CD8-positive, alpha-beta memory T cell (primary cell): ENCODE measurements around the gene RBM17. TPM values are rescaled to one million over a fixed set of nuclear protein-coding genes. Genes with fewer than 3 reads are reported as not detected.
A peak's percentile ranks its signal among the peaks of the same experiment; 100 is the strongest.

Experiments
- CTCF ChIA-PET: fragments of 350-600 bp; sonication (Branson Sonifier 250); formaldehyde crosslinking; loops from one replicate; lab custom pipeline; 2021; ENCODE audit warnings: antibody characterized with exemption; lab: Charles Lee
- POLR2A ChIA-PET: fragments of 350-600 bp; sonication (Branson Sonifier 250); formaldehyde crosslinking; loops from one replicate; lab custom pipeline; 2021; ENCODE audit warnings: antibody characterized with exemption; lab: Charles Lee
- DNase-seq, 5 donors: peaks; one replicate each; pipeline versions ENCODE4 v3.0.0 to v3.0.0-alpha.2; 2020 to 2022; ENCODE audit warnings: mixed read lengths in 1 of 5
- H3K27ac ChIP-seq: one replicate; pipeline ENCODE4 v1.7.0; 2013; ENCODE audit warnings: low read depth, mild to moderate bottlenecking, low read length, moderate library complexity
- H3K27me3 ChIP-seq: 2 replicates; pipeline ENCODE4 v1.7.0; 2013; ENCODE audit warnings: low read length, mild to moderate bottlenecking; ENCODE audit not compliant: insufficient read depth, poor library complexity, severe bottlenecking
- H3K36me3 ChIP-seq: 2 replicates; pipeline ENCODE4 v1.7.0; 2013; ENCODE audit warnings: mild to moderate bottlenecking, low read length, moderate library complexity; ENCODE audit not compliant: insufficient read depth
- H3K4me1 ChIP-seq: 2 replicates; pipeline ENCODE4 v1.7.0; 2013; ENCODE audit warnings: mild to moderate bottlenecking, low read length, moderate library complexity; ENCODE audit not compliant: insufficient read depth
- H3K4me3 ChIP-seq: 2 replicates; pipeline ENCODE4 v1.7.0; 2013; ENCODE audit warnings: mild to moderate bottlenecking, low read length
- H3K9me3 ChIP-seq: 2 replicates; pipeline ENCODE4 v1.7.0; 2013; ENCODE audit warnings: mild to moderate bottlenecking, low read length
- H3K27ac Mint-ChIP-seq, 8 donors: one replicate each; pipeline ENCODE4 v1.8.0; 2020 to 2021; ENCODE audit warnings: mixed read lengths in 8 of 8, mild to moderate bottlenecking in 6 of 8, inconsistent platforms in 3 of 8, moderate library complexity in 3 of 8
- H3K27me3 Mint-ChIP-seq, 2 donors: one replicate each; pipeline ENCODE4 v1.8.0; 2020 to 2021; ENCODE audit warnings: mixed read lengths in 2 of 2, mild to moderate bottlenecking in 1 of 2, moderate library complexity in 1 of 2
- H3K36me3 Mint-ChIP-seq, 3 donors: one replicate each; pipeline ENCODE4 v1.8.0; 2020 to 2021; ENCODE audit warnings: mixed read lengths in 3 of 3, inconsistent platforms in 1 of 3, mild to moderate bottlenecking in 1 of 3
- H3K4me1 Mint-ChIP-seq, 3 donors: one replicate each; pipeline ENCODE4 v1.8.0; 2020 to 2021; ENCODE audit warnings: mixed read lengths in 3 of 3, inconsistent platforms in 1 of 3, mild to moderate bottlenecking in 1 of 3
- H3K4me3 Mint-ChIP-seq, 7 donors: one replicate each; pipeline ENCODE4 v1.8.0; 2020 to 2021; ENCODE audit warnings: mixed read lengths in 7 of 7, mild to moderate bottlenecking in 6 of 7, moderate library complexity in 4 of 7, inconsistent platforms in 2 of 7
- H3K9me3 Mint-ChIP-seq, 5 donors: one replicate each; pipeline ENCODE4 v1.8.0; 2020 to 2022; ENCODE audit warnings: mixed read lengths in 5 of 5, mild to moderate bottlenecking in 3 of 5, moderate library complexity in 2 of 5, inconsistent platforms in 1 of 5
- polyA plus RNA-seq: library from polyadenylated mRNA; unstranded; fragments of 300-500 nt; fragmentation: Illumina TruSeq; gene quantifications from one replicate; pipeline ENCODE4 v1.2.3, GENCODE V29; 2021
- total RNA-seq, 2 experiments: library from RNA; stranded (reverse); gene quantifications; one replicate each; pipeline ENCODE4 v1.2.3, GENCODE V29; 2021

RBM17 gene
- total and polyA plus RNA-seq, 3 experiments from 2014 or later = 91.8 to 282 (median 269) TPM

GRCh38 chr10:6065835-6066234, 23.0 kb upstream of the RBM17 start:
- peaks cover 0 to 5% (median 0%) of the 10 kb centered on the region in 3 donors for H3K36me3 Mint-ChIP-seq
- peak overlapping the region in 1 of 8 donors; percentile 10 for H3K27ac Mint-ChIP-seq
- Histone ChIP-seq H3K4me3 (no peak overlapping the region), H3K9me3 (no peaks in the 10 kb centered on the region), H3K27me3 (no peaks in the 10 kb centered on the region), H3K4me1 (peaks cover 67% of the 10 kb centered on the region), H3K36me3 (no peaks in the 10 kb centered on the region), H3K27ac (no peak overlapping the region)
- CTCF ChIA-PET = interaction anchor here (4.5 kb wide), 1 partner anchor 21 kb away, joined by 24 read pairs; no protein-coding TSS in a partner anchor
- H3K4me3 Mint-ChIP-seq = peak overlapping the region in 1 of 7 donors; percentile 7
- H3K27me3 Mint-ChIP-seq = peaks cover 0 to 10% of the 10 kb centered on the region in 2 donors
- peaks cover 45 to 78% (median 67%) of the 10 kb centered on the region in 3 donors for H3K4me1 Mint-ChIP-seq
- no peaks in the 10 kb centered on the region for H3K9me3 Mint-ChIP-seq
- DNase-seq = no peak
- POLR2A ChIA-PET = interaction anchor here (0.7 kb wide), 1 partner anchor 51 kb away, joined by 13 read pairs; no protein-coding TSS in a partner anchor

- Histone ChIP-seq H3K4me1 (peaks cover 71% of the 10 kb centered on the region), H3K4me3 (no peak overlapping the region), H3K9me3 (no peaks in the 10 kb centered on the region), H3K27ac (no peak overlapping the region), H3K27me3 (no peaks in the 10 kb centered on the region), H3K36me3 (no peaks in the 10 kb centered on the region)
- DNase-seq = no peak
- Mint-ChIP-seq H3K36me3 (no peaks in the 10 kb centered on the region), H3K27ac (peak overlapping the region in 2 of 8 donors; percentile 13 to 17), H3K27me3 (peaks cover 0 to 7% of the 10 kb centered on the region in 2 donors), H3K4me3 (no peak overlapping the region), H3K4me1 (peaks cover 37 to 74% (median 62%) of the 10 kb centered on the region in 3 donors), H3K9me3 (no peaks in the 10 kb centered on the region)
- ChIA-PET POLR2A (no interaction called here), CTCF (interaction anchor here (1.0 to 4.5 kb wide), 5 partner anchors 14 to 135 kb away, joined by 3 to 24 read pairs (median 3); partner anchors contain the start of gene PFKFB3)
These were observed 21.4 kb upstream of the RBM17 start for GRCh38 chr10:6067457-6067856.

- Histone ChIP-seq H3K27ac (no peak overlapping the region), H3K4me3 (peak overlapping the region; percentile 35)
These were observed 20.8 kb upstream of the RBM17 start for GRCh38 chr10:6068006-6068405.

GRCh38 chr10:6068422-6068821, 20.4 kb upstream of the RBM17 start:
- ChIA-PET CTCF (interaction anchor here (0.7 to 4.5 kb wide), 6 partner anchors 10 to 134 kb away, joined by 3 to 24 read pairs (median 3); partner anchors contain the start of gene PFKFB3), POLR2A (interaction anchor here (0.9 kb wide), 1 partner anchor 10 kb away, joined by 4 read pairs; no protein-coding TSS in a partner anchor)
- Histone ChIP-seq H3K27me3 (no peaks in the 10 kb centered on the region), H3K9me3 (no peaks in the 10 kb centered on the region), H3K36me3 (no peaks in the 10 kb centered on the region), H3K27ac (no peak overlapping the region), H3K4me1 (peaks cover 72% of the 10 kb centered on the region), H3K4me3 (peak overlapping the region; percentile 33)
- Mint-ChIP-seq H3K36me3 (no peaks in the 10 kb centered on the region), H3K9me3 (no peaks in the 10 kb centered on the region), H3K27me3 (peaks cover under 1 to 8% of the 10 kb centered on the region in 2 donors), H3K27ac (no peak overlapping the region), H3K4me3 (peak overlapping the region in 3 of 7 donors; percentile 15 to 39 (median 24)), H3K4me1 (peaks cover 40 to 78% (median 66%) of the 10 kb centered on the region in 3 donors)
- peak in 2 of 5 donors; percentile 22 to 68 for DNase-seq

More at GRCh38 chr10:6068006-6068405, 20.8 kb upstream of the RBM17 start:
- H3K27me3 ChIP-seq = no peaks in the 10 kb centered on the region
- H3K9me3 ChIP-seq = no peaks in the 10 kb centered on the region
- no peak overlapping the region for H3K27ac Mint-ChIP-seq
- no peaks in the 10 kb centered on the region for H3K36me3 ChIP-seq
- CTCF ChIA-PET = interaction anchor here (1.0 to 4.5 kb wide), 6 partner anchors 10 to 135 kb away, joined by 3 to 24 read pairs (median 4); partner anchors contain the start of gene PFKFB3
- H3K4me1 Mint-ChIP-seq = peaks cover 40 to 74% (median 62%) of the 10 kb centered on the region in 3 donors
- POLR2A ChIA-PET = interaction anchor here (0.9 kb wide), 1 partner anchor 9 kb away, joined by 4 read pairs; no protein-coding TSS in a partner anchor
- no peak for DNase-seq
- peaks cover 0 to 6% of the 10 kb centered on the region in 2 donors for H3K27me3 Mint-ChIP-seq
- no peaks in the 10 kb centered on the region for H3K9me3 Mint-ChIP-seq
- H3K4me3 Mint-ChIP-seq = peak overlapping the region in 2 of 7 donors; percentile 4 to 39
- H3K36me3 Mint-ChIP-seq = no peaks in the 10 kb centered on the region
- peaks cover 71% of the 10 kb centered on the region for H3K4me1 ChIP-seq

- Histone ChIP-seq H3K27ac (no peak overlapping the region), H3K9me3 (no peaks in the 10 kb centered on the region), H3K4me3 (peak overlapping the region; percentile 33), H3K4me1 (peaks cover 72% of the 10 kb centered on the region), H3K36me3 (no peaks in the 10 kb centered on the region), H3K27me3 (no peaks in the 10 kb centered on the region)
- POLR2A ChIA-PET = no interaction called here
- Mint-ChIP-seq H3K9me3 (peaks cover 0 to 1% (median 0%) of the 10 kb centered on the region in 5 donors), H3K4me3 (peak overlapping the region in 3 of 7 donors; percentile 25 to 63 (median 32)), H3K27ac (peak overlapping the region in 1 of 8 donors; percentile 35), H3K27me3 (peaks cover 5 to 10% of the 10 kb centered on the region in 2 donors), H3K36me3 (no peaks in the 10 kb centered on the region), H3K4me1 (peaks cover 42 to 79% (median 67%) of the 10 kb centered on the region in 3 donors)
- CTCF ChIA-PET = interaction anchor here (0.7 to 4.5 kb wide), 3 partner anchors 11 to 35 kb away, joined by 3 to 24 read pairs (median 4); no protein-coding TSS in a partner anchor
- DNase-seq = peak in 1 of 5 donors; percentile 31
These were observed 19.5 kb upstream of the RBM17 start for GRCh38 chr10:6069081-6069931.

GRCh38 chr10:6070660-6071059, 18.2 kb upstream of the RBM17 start:
- no peak overlapping the region for H3K27ac ChIP-seq
- Mint-ChIP-seq H3K27me3 (peaks cover 10 to 15% of the 10 kb centered on the region in 2 donors), H3K9me3 (peaks cover 0 to 2% (median 0%) of the 10 kb centered on the region in 5 donors), H3K27ac (no peak overlapping the region), H3K4me1 (peaks cover 37 to 75% (median 66%) of the 10 kb centered on the region in 3 donors), H3K36me3 (no peaks in the 10 kb centered on the region), H3K4me3 (peak overlapping the region in 1 of 7 donors; percentile 24)
- ChIA-PET POLR2A (no interaction called here), CTCF (interaction anchor here (1.7 kb wide), 1 partner anchor 16 kb away, joined by 7 read pairs; no protein-coding TSS in a partner anchor)
- no peak for DNase-seq
- H3K4me1 ChIP-seq = peaks cover 65% of the 10 kb centered on the region
- H3K27me3 ChIP-seq = no peaks in the 10 kb centered on the region
- H3K36me3 ChIP-seq = no peaks in the 10 kb centered on the region
- no peaks in the 10 kb centered on the region for H3K9me3 ChIP-seq
- H3K4me3 ChIP-seq = no peak overlapping the region

- DNase-seq = no peak
- peaks cover 59% of the 10 kb centered on the region for H3K4me1 ChIP-seq
- ChIA-PET CTCF (interaction anchor here (1.3 to 2.6 kb wide), 3 partner anchors 15 to 58 kb away, joined by 3 to 11 read pairs (median 7); no protein-coding TSS in a partner anchor), POLR2A (no interaction called here)
- H3K27me3 ChIP-seq = no peaks in the 10 kb centered on the region
- peaks cover 0 to 2% (median 0%) of the 10 kb centered on the region in 5 donors for H3K9me3 Mint-ChIP-seq
- no peak overlapping the region for H3K27ac ChIP-seq
- H3K4me3 ChIP-seq = no peak overlapping the region
- peaks cover 7 to 15% of the 10 kb centered on the region in 2 donors for H3K27me3 Mint-ChIP-seq
- H3K36me3 ChIP-seq = no peaks in the 10 kb centered on the region
- no peaks in the 10 kb centered on the region for H3K9me3 ChIP-seq
- H3K4me3 Mint-ChIP-seq = peak overlapping the region in 1 of 7 donors; percentile 8
- peaks cover 29 to 67% (median 58%) of the 10 kb centered on the region in 3 donors for H3K4me1 Mint-ChIP-seq
- no peaks in the 10 kb centered on the region for H3K36me3 Mint-ChIP-seq
- H3K27ac Mint-ChIP-seq = peak overlapping the region in 1 of 8 donors; percentile 63
These were observed 17.4 kb upstream of the RBM17 start for GRCh38 chr10:6071181-6072175.
